ENCODE measurements around the gene HSP90AB1.

HSP90AB1 gene

DNA sequence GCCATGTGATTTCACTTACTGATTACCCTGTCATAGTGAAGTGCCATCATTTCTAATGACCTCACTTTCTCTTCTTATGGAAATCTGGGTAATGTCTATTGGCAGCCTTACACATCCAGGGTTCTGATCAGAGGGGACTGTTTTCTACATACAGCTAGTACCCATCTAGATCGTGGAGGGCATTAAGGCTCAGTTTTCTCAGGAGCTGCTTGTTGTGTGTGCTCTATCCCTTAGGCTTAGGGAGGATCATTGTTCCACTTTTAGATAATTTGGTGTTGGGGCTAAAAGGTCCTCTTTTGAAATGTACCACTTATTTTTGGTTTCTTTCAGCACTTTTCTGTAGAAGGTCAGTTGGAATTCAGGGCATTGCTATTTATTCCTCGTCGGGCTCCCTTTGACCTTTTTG, 3.8 kb downstream of the HSP90AB1 start:
- Histone ChIP-seq H3K79me2 (ENCODE audit: control insufficient read depth, insufficient read depth, low read length, unreplicated experiment) (peaks cover 51% of the 10 kb centered on the region), H3K27me3 (ENCODE audit: insufficient read depth, low read length) (no peaks in the 10 kb centered on the region), H3K4me3 (ENCODE audit: low read depth, low read length) (no peak overlapping the region), H3K4me1 (ENCODE audit: control insufficient read depth, insufficient read depth, low read length, unreplicated experiment) (peaks cover 46% of the 10 kb centered on the region), H3K27ac (ENCODE audit: low read depth, low read length) (peak overlapping the region; percentile 39; the same call in 1 of the 2 replicates), H2AFZ (ENCODE audit: low read length, unreplicated experiment) (no peak overlapping the region), H3K36me3 (ENCODE audit: insufficient read depth, low read length) (peaks cover 60% of the 10 kb centered on the region)

DNA sequence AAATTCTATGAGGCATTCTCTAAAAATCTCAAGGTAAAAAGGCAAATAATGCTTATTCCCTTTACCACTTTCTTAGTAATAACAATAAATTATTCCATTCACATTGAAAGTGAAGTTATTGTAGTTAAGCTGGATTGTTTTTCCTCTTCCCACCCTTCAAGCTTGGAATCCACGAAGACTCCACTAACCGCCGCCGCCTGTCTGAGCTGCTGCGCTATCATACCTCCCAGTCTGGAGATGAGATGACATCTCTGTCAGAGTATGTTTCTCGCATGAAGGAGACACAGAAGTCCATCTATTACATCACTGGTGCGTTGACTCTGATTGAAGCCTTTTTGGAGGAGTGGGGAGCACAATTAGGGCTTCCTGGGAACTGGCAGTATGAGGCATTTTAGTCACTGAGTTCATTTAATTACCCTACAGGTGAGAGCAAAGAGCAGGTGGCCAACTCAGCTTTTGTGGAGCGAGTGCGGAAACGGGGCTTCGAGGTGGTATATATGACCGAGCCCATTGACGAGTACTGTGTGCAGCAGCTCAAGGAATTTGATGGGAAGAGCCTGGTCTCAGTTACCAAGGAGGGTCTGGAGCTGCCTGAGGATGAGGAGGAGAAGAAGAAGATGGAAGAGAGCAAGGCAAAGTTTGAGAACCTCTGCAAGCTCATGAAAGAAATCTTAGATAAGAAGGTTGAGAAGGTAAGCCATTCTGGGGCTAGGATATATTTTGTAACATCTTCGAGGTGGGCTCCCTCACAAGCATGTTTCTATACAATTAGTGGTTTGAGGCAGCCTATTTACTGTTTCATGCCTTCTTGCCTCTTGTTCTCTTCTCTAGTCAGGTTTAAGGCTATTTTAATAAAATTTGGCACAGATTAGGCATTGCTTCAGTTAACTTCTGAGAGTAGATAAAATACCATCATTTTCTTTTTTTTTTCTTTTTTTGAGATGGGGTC, 4.9 kb downstream of the HSP90AB1 start:
- peaks cover 49% of the 10 kb centered on the region for H3K4me1 ChIP-seq (ENCODE audit: control insufficient read depth, insufficient read depth, low read length, unreplicated experiment)
- no peaks in the 10 kb centered on the region for H3K27me3 ChIP-seq (ENCODE audit: insufficient read depth, low read length)
- no peak overlapping the region for H3K27ac ChIP-seq (ENCODE audit: low read depth, low read length)
- H3K36me3 ChIP-seq (ENCODE audit: insufficient read depth, low read length) = peaks cover 60% of the 10 kb centered on the region
- H3K79me2 ChIP-seq (ENCODE audit: control insufficient read depth, insufficient read depth, low read length, unreplicated experiment) = peaks cover 62% of the 10 kb centered on the region
- H2AFZ ChIP-seq (ENCODE audit: low read length, unreplicated experiment) = no peak overlapping the region
- H3K4me3 ChIP-seq (ENCODE audit: low read depth, low read length) = no peak overlapping the region

DNA sequence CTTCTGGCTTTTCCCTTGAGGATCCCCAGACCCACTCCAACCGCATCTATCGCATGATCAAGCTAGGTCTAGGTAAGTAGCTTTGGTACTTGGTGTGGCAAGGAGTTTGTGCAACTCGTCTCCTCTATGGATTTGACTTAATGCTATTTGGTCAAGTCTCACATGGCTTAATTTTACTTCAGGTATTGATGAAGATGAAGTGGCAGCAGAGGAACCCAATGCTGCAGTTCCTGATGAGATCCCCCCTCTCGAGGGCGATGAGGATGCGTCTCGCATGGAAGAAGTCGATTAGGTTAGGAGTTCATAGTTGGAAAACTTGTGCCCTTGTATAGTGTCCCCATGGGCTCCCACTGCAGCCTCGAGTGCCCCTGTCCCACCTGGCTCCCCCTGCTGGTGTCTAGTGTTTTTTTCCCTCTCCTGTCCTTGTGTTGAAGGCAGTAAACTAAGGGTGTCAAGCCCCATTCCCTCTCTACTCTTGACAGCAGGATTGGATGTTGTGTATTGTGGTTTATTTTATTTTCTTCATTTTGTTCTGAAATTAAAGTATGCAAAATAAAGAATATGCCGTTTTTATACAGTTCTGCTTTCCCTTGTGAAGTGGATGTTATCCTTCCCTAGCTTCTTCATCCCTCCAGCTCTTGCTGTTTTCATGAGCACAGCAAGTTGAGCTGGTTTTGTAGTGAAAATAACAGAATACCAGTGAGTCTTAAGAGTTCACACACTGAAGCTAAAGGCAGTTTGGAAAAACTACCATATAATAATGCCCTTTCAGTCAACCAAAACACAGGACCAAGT, 6.6 kb downstream of the HSP90AB1 start:
- Histone ChIP-seq H3K79me2 (ENCODE audit: control insufficient read depth, insufficient read depth, low read length, unreplicated experiment) (peaks cover 46% of the 10 kb centered on the region), H3K27ac (ENCODE audit: low read depth, low read length) (no peak overlapping the region)

DNA sequence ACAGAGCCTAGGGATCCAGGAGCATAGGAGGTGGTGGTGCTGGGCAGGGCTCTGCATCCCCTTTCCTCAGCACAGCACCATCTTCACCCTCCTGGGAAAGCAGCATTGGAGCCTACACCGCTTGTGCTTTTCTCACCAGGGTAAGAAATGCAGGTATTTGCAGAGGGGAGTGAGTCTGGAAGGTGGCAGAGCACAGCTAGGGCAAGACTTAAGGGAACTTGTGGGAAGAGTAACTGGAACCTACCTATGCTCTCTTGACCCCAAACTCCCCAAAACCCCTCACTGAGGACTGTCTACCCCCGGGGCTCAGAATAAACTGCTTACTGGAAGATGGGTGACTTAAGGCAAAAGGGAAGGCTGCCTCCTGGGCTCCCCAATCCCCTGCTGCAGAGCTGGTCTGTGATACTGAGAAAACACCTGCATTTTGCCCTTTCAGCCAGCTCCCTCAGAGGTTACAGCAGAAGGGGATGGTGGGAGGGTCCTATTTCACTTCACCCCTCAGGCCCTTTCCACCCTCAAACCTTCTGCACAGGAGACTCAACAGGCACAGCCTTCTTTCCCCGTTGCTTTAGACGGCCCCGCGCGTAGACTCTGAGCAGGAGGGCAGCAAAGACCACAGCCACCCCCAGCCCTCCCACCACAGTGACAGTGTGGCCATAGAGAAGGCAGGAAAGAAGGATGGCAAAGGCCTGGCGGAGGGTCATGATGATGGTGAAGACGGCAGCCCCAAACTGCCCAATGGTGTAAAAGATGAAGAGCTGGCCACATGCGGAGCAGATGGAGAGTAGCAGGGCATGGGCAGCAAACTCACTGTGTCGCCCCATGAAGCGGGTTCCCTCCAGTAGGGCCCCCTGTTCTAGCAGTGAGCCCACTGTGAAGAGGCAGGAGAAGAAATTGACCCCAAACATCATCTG, 7.5 kb downstream of the HSP90AB1 start:
- peaks cover 39% of the 10 kb centered on the region for H3K36me3 ChIP-seq (ENCODE audit: insufficient read depth, low read length)
- H3K27ac ChIP-seq (ENCODE audit: low read depth, low read length) = no peak overlapping the region
- H3K27me3 ChIP-seq (ENCODE audit: insufficient read depth, low read length) = no peaks in the 10 kb centered on the region
- H3K79me2 ChIP-seq (ENCODE audit: control insufficient read depth, insufficient read depth, low read length, unreplicated experiment) = peaks cover 37% of the 10 kb centered on the region
- peaks cover 44% of the 10 kb centered on the region for H3K4me1 ChIP-seq (ENCODE audit: control insufficient read depth, insufficient read depth, low read length, unreplicated experiment)
- H3K4me3 ChIP-seq (ENCODE audit: low read depth, low read length) = no peak overlapping the region
- H2AFZ ChIP-seq (ENCODE audit: low read length, unreplicated experiment) = no peak overlapping the region

More for the DNA sequence above, 6.6 kb downstream of the HSP90AB1 start:
- Histone ChIP-seq H3K36me3 (ENCODE audit: insufficient read depth, low read length) (peaks cover 48% of the 10 kb centered on the region), H3K4me1 (ENCODE audit: control insufficient read depth, insufficient read depth, low read length, unreplicated experiment) (peaks cover 54% of the 10 kb centered on the region), H2AFZ (ENCODE audit: low read length, unreplicated experiment) (no peak overlapping the region), H3K27me3 (ENCODE audit: insufficient read depth, low read length) (no peaks in the 10 kb centered on the region), H3K4me3 (ENCODE audit: low read depth, low read length) (no peak overlapping the region)

DNA sequence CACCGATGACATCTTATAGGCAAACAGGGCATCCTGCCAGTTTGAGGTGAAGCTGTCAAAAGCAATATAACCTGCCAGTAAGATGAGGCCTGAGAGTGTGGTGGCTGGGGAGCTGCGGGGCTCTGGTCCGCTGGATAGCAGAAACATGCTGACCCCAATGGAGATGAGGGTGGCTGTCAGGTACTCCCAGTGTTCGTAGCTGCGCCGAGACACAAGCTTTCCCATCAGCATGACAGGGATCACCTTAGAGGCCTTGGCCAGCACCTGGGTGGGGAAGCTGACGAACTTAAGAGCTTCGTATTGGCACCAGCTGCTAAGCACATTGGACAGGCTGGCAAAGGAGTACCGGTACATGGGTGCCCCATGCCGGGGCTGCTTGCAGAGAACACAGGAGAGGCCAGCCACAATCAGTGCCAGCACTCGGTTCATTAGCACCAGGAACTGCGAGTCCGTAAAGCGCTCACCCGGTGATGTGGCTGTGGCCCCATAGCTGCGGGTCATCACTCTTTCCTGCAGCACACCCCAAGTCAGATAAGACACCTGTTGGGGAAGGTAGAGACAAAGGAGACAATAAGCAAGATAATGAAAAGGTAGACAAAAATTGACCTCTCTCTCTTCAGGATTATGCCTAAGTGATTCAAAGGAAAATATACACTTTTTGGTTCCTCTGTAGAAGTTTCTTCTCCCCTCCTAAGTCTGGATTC, 8.4 kb downstream of the HSP90AB1 start:
- no peak overlapping the region for H3K27ac ChIP-seq (ENCODE audit: low read depth, low read length)

DNA sequence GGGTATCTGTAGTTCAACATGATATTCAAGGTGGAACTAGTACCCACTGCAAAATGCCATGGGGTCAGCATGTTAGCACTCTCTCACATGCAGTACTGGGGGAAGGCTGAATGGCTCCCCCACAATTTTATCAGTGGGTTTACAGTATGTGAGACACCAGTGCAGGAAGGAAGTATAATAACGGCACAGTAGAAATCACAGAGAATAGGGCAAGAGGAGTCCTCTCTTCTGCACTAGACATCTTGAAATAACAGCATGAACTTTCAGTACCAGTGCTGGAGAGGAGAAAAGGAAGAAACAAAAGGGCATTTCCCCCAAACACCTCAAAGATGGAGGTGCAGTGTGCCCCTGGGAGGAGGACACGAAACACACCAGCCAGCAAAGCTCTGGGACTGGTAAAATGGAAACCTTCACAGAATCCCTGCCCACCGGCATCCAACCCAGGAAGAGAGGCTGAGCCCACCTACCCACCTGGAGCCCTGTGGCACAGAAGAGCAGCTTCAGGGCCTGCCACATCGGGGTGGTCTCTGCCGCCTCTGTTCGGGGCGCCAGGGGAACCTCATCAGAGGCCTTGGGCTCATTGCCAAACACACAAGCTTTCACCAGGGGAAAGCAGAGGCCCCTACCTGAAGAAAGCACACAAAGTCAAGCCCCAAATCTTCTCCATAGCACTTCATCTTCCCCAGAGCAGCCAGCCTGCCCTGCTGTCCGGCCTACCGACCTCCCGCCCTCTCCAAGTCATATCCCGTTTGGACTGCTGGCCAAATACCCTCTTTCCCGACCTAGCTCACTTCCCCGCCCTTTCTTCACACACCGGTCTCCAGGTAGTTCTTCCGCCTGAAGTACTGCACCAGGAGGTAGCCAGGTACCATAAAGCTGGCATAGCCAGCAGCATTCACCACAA, 9.2 kb downstream of the HSP90AB1 start:
- Histone ChIP-seq H3K27me3 (ENCODE audit: insufficient read depth, low read length) (no peaks in the 10 kb centered on the region), H3K79me2 (ENCODE audit: control insufficient read depth, insufficient read depth, low read length, unreplicated experiment) (peaks cover 20% of the 10 kb centered on the region), H3K4me3 (ENCODE audit: low read depth, low read length) (peak overlapping the region; percentile 93), H3K4me1 (ENCODE audit: control insufficient read depth, insufficient read depth, low read length, unreplicated experiment) (peaks cover 28% of the 10 kb centered on the region), H2AFZ (ENCODE audit: low read length, unreplicated experiment) (no peak overlapping the region), H3K27ac (ENCODE audit: low read depth, low read length) (peak overlapping the region; percentile 58; the same call in 1 of the 2 replicates), H3K36me3 (ENCODE audit: insufficient read depth, low read length) (peaks cover 25% of the 10 kb centered on the region)

More for the DNA sequence above, 8.4 kb downstream of the HSP90AB1 start:
- Histone ChIP-seq H3K79me2 (ENCODE audit: control insufficient read depth, insufficient read depth, low read length, unreplicated experiment) (peaks cover 29% of the 10 kb centered on the region), H2AFZ (ENCODE audit: low read length, unreplicated experiment) (no peak overlapping the region), H3K36me3 (ENCODE audit: insufficient read depth, low read length) (peaks cover 33% of the 10 kb centered on the region), H3K27me3 (ENCODE audit: insufficient read depth, low read length) (no peaks in the 10 kb centered on the region), H3K4me1 (ENCODE audit: control insufficient read depth, insufficient read depth, low read length, unreplicated experiment) (peaks cover 36% of the 10 kb centered on the region), H3K4me3 (ENCODE audit: low read depth, low read length) (peak overlapping the region; percentile 93)

DNA sequence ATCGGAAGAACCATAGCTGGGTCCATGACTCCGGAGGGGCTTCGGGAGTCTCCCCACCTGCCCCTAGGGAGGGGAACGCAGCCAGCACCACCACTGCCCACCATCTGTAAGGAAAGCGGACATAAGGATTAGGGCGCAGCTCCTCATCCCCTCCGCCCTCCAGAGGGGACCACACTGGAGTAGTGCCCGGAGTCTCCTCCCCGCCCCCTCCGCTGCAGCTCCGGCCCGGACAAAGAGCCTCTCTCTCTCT, 9.8 kb downstream of the HSP90AB1 start:
- Histone ChIP-seq H3K79me2 (ENCODE audit: control insufficient read depth, insufficient read depth, low read length, unreplicated experiment) (peaks cover 14% of the 10 kb centered on the region), H3K36me3 (ENCODE audit: insufficient read depth, low read length) (peaks cover 19% of the 10 kb centered on the region; the same call in 1 of the 2 replicates)

DNA sequence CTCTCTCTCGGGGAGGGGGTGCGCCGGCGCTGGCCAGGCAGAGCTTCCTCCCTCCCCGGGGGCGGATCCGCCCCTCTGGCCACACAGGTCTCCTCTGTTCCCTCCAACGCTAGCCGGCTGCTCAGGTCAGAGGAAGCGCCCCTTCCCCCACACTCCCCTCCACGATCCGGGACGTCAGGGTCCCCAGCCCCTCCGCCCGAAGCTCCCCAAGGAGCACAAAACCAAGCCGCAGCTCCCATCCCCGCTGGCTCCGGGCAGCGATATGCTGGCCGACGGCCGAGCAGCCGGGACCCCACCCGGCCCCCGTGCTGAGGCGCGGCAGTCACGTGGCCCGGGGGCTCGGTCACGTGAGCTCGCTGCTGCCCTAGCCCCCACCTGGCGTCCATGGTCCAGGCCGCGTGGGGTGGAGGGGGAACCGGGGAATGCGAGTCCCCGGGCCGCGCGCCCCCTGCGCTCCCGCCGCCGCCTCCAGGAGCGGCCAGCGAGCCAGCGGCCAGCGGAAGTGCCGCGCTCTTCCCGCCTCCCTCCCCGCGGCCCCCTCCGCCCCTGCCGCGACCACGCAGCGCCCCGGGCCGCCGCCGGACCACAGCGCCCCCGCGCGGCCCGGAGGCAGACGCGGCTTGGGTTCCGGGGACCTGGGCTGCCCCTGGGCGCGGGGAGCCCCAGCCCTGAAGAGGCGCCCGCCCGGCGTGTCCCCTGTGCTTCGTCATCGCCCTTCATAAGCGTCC, 10.3 kb downstream of the HSP90AB1 start, which contains the start of gene SLC35B2:
SLC35B2 (minus strand) TSS at position 504 of the 728 bp plus-strand sequence; CDS start at position 386, 118 bp downstream.
- H2AFZ ChIP-seq (ENCODE audit: low read length, unreplicated experiment) = peak within 1 kb of the TSS; percentile 81
- peak within 1 kb of the TSS; percentile 93 for H3K4me3 ChIP-seq (ENCODE audit: low read depth, low read length)
- peaks cover 12% of the 10 kb centered on the region for H3K79me2 ChIP-seq (ENCODE audit: control insufficient read depth, insufficient read depth, low read length, unreplicated experiment)
- H3K4me1 ChIP-seq (ENCODE audit: control insufficient read depth, insufficient read depth, low read length, unreplicated experiment) = peaks cover 21% of the 10 kb centered on the region
- no peaks in the 10 kb centered on the region for H3K27me3 ChIP-seq (ENCODE audit: insufficient read depth, low read length)
- peak within 1 kb of the TSS; percentile 58; the same call in 1 of the 2 replicates for H3K27ac ChIP-seq (ENCODE audit: low read depth, low read length)
- H3K36me3 ChIP-seq (ENCODE audit: insufficient read depth, low read length) = peaks cover 14% of the 10 kb centered on the region; the same call in 1 of the 2 replicates

More for the DNA sequence above, 9.8 kb downstream of the HSP90AB1 start:
- Histone ChIP-seq H3K4me1 (ENCODE audit: control insufficient read depth, insufficient read depth, low read length, unreplicated experiment) (peaks cover 24% of the 10 kb centered on the region), H3K27me3 (ENCODE audit: insufficient read depth, low read length) (no peaks in the 10 kb centered on the region), H3K4me3 (ENCODE audit: low read depth, low read length) (peak overlapping the region; percentile 93), H2AFZ (ENCODE audit: low read length, unreplicated experiment) (no peak overlapping the region), H3K27ac (ENCODE audit: low read depth, low read length) (peak overlapping the region; percentile 58; the same call in 1 of the 2 replicates)
